HCT116 (cell line): Measurements from ENCODE around the gene KCNV2. TPM values are rescaled to one million over a fixed set of nuclear protein-coding genes. Genes with fewer than 3 reads are reported as not detected.

Experiments
- ATAC-seq: fragments of 200-7000 bp; cut with Tn5 transposase; 2 replicates; pipeline ENCODE4 v1.9.1; 2020; ENCODE audit warnings: mild to moderate bottlenecking, moderate library complexity
- BruUV-seq: library from RNA; stranded (reverse); fragments of 400-500 nt; replicated peaks from 2 replicates; lab custom pipeline; 2021; lab: Mats Ljungman, UMichigan
- CTCF ChIA-PET: fragments of 300-600 bp; sonication (Branson Sonifier 250); formaldehyde crosslinking; loops from one replicate; lab custom pipeline; 2021; ENCODE audit warnings: antibody characterized with exemption; lab: Charles Lee
- POLR2A ChIA-PET: fragments of 300-600, 350-600 bp; sonication (Branson Sonifier 250); formaldehyde crosslinking; loops from one replicate; lab custom pipeline; 2021; ENCODE audit warnings: antibody characterized with exemption; lab: Charles Lee
- RAD21 ChIA-PET, 2 experiments: fragments of 300-600 bp; sonication (Branson Sonifier 250); formaldehyde crosslinking; loops; one replicate each; lab custom pipeline; 2023; ENCODE audit warnings: low total read pairs in 2 of 2; ENCODE audit not compliant: uncharacterized antibody in 2 of 2, unreplicated experiment in 2 of 2, low non-redundant PET in 1 of 2; lab: Charles Lee
- DNase-seq: peaks from one replicate; pipeline ENCODE4 v3.0.0-alpha.2; 2010; ENCODE audit warnings: low read depth, low spot score
- H2AFZ ChIP-seq: fragments of 200-600 bp; shearing (Covaris generic), sonication (generic); 2 replicates; pipeline ENCODE4 v1.6.1; 2017; ENCODE audit warnings: low read depth, mixed run types, mixed read lengths, antibody characterized with exemption, low read length; ENCODE audit not compliant: poor library complexity, severe bottlenecking
- H3K27ac ChIP-seq: 2 replicates; pipeline ENCODE4 v1.5.1; 2012; ENCODE audit warnings: low read depth, low read length
- H3K27me3 ChIP-seq: fragments of 200-600 bp; sonication (generic); 2 replicates; pipeline ENCODE4 v1.6.1; 2016; ENCODE audit warnings: mixed run types, low read length, mixed read lengths; ENCODE audit not compliant: insufficient read depth
- H3K36me3 ChIP-seq, 2 experiments: fragments of 200-500 bp in 1 of 2; fragments of 200-600 bp in 1 of 2; sonication (Bioruptor generic) in 1 of 2; sonication (generic) in 1 of 2; 2 replicates each; pipeline versions ENCODE4 v1.5.1 to v1.6.1; 2014 to 2016; ENCODE audit warnings: low read length in 2 of 2, inconsistent platforms in 1 of 2, mixed read lengths in 1 of 2, mixed run types in 1 of 2; ENCODE audit not compliant: insufficient read depth in 2 of 2, control insufficient read depth in 1 of 2
- H3K4me1 ChIP-seq, 2 experiments: fragments of 200-600 bp in 1 of 2; sonication (generic) in 1 of 2; 2 replicates each; pipeline versions ENCODE4 v1.5.1 to v1.6.1; 2012 to 2017; ENCODE audit warnings: low read length in 2 of 2, inconsistent platforms in 1 of 2, mild to moderate bottlenecking in 1 of 2, mixed read lengths in 1 of 2, mixed run types in 1 of 2, moderate library complexity in 1 of 2; ENCODE audit not compliant: insufficient read depth in 2 of 2, control insufficient read depth in 1 of 2
- H3K4me2 ChIP-seq: fragments of 200-600 bp; sonication (generic); 2 replicates; pipeline ENCODE4 v1.6.1; 2017; ENCODE audit warnings: mixed run types, low read length, mixed read lengths
- H3K4me3 ChIP-seq, 2 experiments: fragments of 200-600 bp in 1 of 2; sonication (generic) in 1 of 2; replicated peaks in 1 of 2; 2 replicates each; pipeline ENCODE4 v1.5.1; 2011 to 2016; ENCODE audit warnings: low read length in 2 of 2, control low read depth in 1 of 2, low read depth in 1 of 2, mild to moderate bottlenecking in 1 of 2, mixed read lengths in 1 of 2, mixed run types in 1 of 2
- H3K79me2 ChIP-seq: fragments of 200-600 bp; sonication (generic); 2 replicates; pipeline ENCODE4 v1.6.1; 2017; ENCODE audit warnings: mild to moderate bottlenecking, mixed run types, low read length, moderate library complexity, mixed read lengths; ENCODE audit not compliant: insufficient read depth
- H3K9ac ChIP-seq: fragments of 200-600 bp; sonication (generic); 2 replicates; pipeline ENCODE4 v1.6.1; 2016; ENCODE audit warnings: low read length, mixed read lengths
- H3K9me2 ChIP-seq: fragments of 200-600 bp; sonication (generic), shearing (Covaris generic); 2 replicates; pipeline ENCODE4 v1.6.1; 2017; ENCODE audit warnings: mixed run types, mild to moderate bottlenecking, moderate library complexity; ENCODE audit not compliant: insufficient read depth
- H3K9me3 ChIP-seq, 2 experiments: fragments of 200-500 bp in 1 of 2; fragments of 200-600 bp in 1 of 2; sonication (Bioruptor generic) in 1 of 2; sonication (generic) in 1 of 2; 2 replicates each; pipeline ENCODE4 v1.6.1; 2014 to 2017; ENCODE audit warnings: low read length in 2 of 2, mixed read lengths in 2 of 2, inconsistent platforms in 1 of 2, low read depth in 1 of 2, mild to moderate bottlenecking in 1 of 2, mixed run types in 1 of 2, moderate library complexity in 1 of 2; ENCODE audit not compliant: control insufficient read depth in 1 of 2, insufficient read depth in 1 of 2
- H4K20me1 ChIP-seq: fragments of 200-600 bp; sonication (generic), shearing (Covaris generic); 2 replicates; pipeline ENCODE4 v1.6.1; 2017; ENCODE audit warnings: mixed run types, mild to moderate bottlenecking, moderate library complexity; ENCODE audit not compliant: insufficient read depth
- CBX3 ChIP-seq: IDR thresholded peaks from 2 replicates; pipeline ENCODE4 v1.6.1; 2012; ENCODE audit warnings: low read depth
- CTCF ChIP-seq, 3 experiments: fragments of 200-600 bp in 1 of 3; sonication (generic) in 1 of 3; IDR thresholded peaks in 2 of 3; conservative IDR thresholded peaks in 1 of 3; 2 replicates each; pipeline ENCODE4 v1.5.1; 2012 to 2017; ENCODE audit warnings: low read depth in 2 of 3, low read length in 2 of 3, antibody characterized with exemption in 1 of 3, borderline replicate concordance in 1 of 3, control low read depth in 1 of 3, mild to moderate bottlenecking in 1 of 3, mixed read lengths in 1 of 3, mixed run types in 1 of 3, moderate library complexity in 1 of 3; ENCODE audit not compliant: insufficient read depth in 1 of 3
- ELF1 ChIP-seq: IDR thresholded peaks from 2 replicates; pipeline ENCODE4 v1.6.1; 2012; ENCODE audit warnings: low read depth, borderline replicate concordance
- FOSL1 ChIP-seq: IDR thresholded peaks from 2 replicates; pipeline ENCODE4 v1.6.1; 2012; ENCODE audit warnings: low read depth
- JUND ChIP-seq: IDR thresholded peaks from 2 replicates; pipeline ENCODE4 v1.6.1; 2012
- MAX ChIP-seq: IDR thresholded peaks from 2 replicates; pipeline ENCODE4 v1.6.1; 2012
- RAD21 ChIP-seq: IDR thresholded peaks from 2 replicates; pipeline ENCODE4 v1.6.1; 2012; ENCODE audit warnings: low read depth, mild to moderate bottlenecking
- SIN3A ChIP-seq: IDR thresholded peaks from 2 replicates; pipeline ENCODE4 v1.6.1; 2012; ENCODE audit warnings: low read depth
- TCF7L2 ChIP-seq: IDR thresholded peaks from 2 replicates; pipeline ENCODE4 v1.7.0; 2011; ENCODE audit warnings: borderline replicate concordance, inconsistent platforms; ENCODE audit not compliant: insufficient read depth, insufficient read length; ENCODE audit errors: extremely low read depth
- YY1 ChIP-seq: IDR thresholded peaks from 2 replicates; pipeline ENCODE4 v1.6.1; 2011; ENCODE audit warnings: low read length, low read depth, moderate library complexity, mild to moderate bottlenecking; ENCODE audit not compliant: insufficient replicate concordance; ENCODE audit errors: extremely low read depth
- ZNF274 ChIP-seq: fragments of 200-500 bp; sonication (Bioruptor generic); IDR thresholded peaks from 2 replicates; pipeline ENCODE4 v1.6.1; 2014; ENCODE audit warnings: mild to moderate bottlenecking, low read depth, low read length, inconsistent platforms
- intact Hi-C: fragments of 100-400 bp; cut with micrococcal nuclease; formaldehyde crosslinking; loops from 2 replicates; pipeline ENCODE4 v1.10.0; 2022
- total RNA-seq: library from RNA; stranded (reverse); gene quantifications from one replicate; pipeline ENCODE4 v1.2.1, GENCODE V29; 2021; ENCODE audit not compliant: unreplicated experiment

KCNV2 gene
- total RNA-seq, 1 experiment from 2014 or later = not detected

- Histone ChIP-seq H3K79me2 (no peaks in the 10 kb centered on the region), H3K36me3 (no peaks in the 10 kb centered on the region), H3K9me3 (no peaks in the 10 kb centered on the region), H3K27ac (no peak overlapping the region), H2AFZ (no peak overlapping the region), H3K9ac (no peak overlapping the region), H3K27me3 (no peaks in the 10 kb centered on the region), H3K9me2 (no peaks in the 10 kb centered on the region), H3K4me2 (no peak overlapping the region), H4K20me1 (no peaks in the 10 kb centered on the region), H3K4me1 (peaks cover 0 to 22% of the 10 kb centered on the region in 2 experiments; a peak in 1 of 4 replicates), H3K4me3 (no peak overlapping the region)
- CTCF ChIA-PET = interaction anchor here (1.6 kb wide), 1 partner anchor 597 kb away, joined by 7 read pairs; no protein-coding TSS in a partner anchor
- no peak for TF ChIP-seq ELF1
- TF ChIP-seq MAX = no peak
- no peak for TF ChIP-seq JUND
- TF ChIP-seq TCF7L2 = no peak
- no peak for TF ChIP-seq SIN3A
- no peak for TF ChIP-seq CBX3
- TF ChIP-seq RAD21 = no peak
- no peak for TF ChIP-seq ZNF274
- TF ChIP-seq FOSL1 = no peak
- RAD21 ChIA-PET = no interaction called here
- no TSS peak for BruUV-seq
- ATAC-seq (no peak; the same call in 1 of the 2 replicates), DNase-seq (no peak)
- intact Hi-C loops = no loop called here
- POLR2A ChIA-PET = no interaction called here
These were observed 11.7 kb downstream of the KCNV2 start for GRCh38 chr9:2729003-2729402.

GRCh38 chr9:2729721-2730120 lies 12.4 kb downstream of the KCNV2 start:
- H3K27me3 ChIP-seq = no peaks in the 10 kb centered on the region
- H3K4me3 ChIP-seq = no peak overlapping the region
- H3K27ac ChIP-seq = no peak overlapping the region
- H2AFZ ChIP-seq = no peak overlapping the region
- ChIA-PET RAD21 (no interaction called here), CTCF (no interaction called here), POLR2A (no interaction called here)
- no peaks in the 10 kb centered on the region for H3K36me3 ChIP-seq
- intact Hi-C loops = no loop called here
- ATAC-seq = no peak
- no peak for TF ChIP-seq FOSL1
- TF ChIP-seq YY1 = no peak
- no peak for TF ChIP-seq TCF7L2
- TF ChIP-seq SIN3A = no peak
- TF ChIP-seq CTCF (IDR thresholded peaks at IDR 0.05 in 2 of 3, conservative IDR thresholded peaks at IDR 0.05 in 1 of 3; ENCODE audit: borderline replicate concordance in 1 of 3, insufficient read depth in 1 of 3, low read depth in 2 of 3, low read length in 2 of 3) = no peak
- H3K4me1 ChIP-seq = peaks cover 0 to 22% of the 10 kb centered on the region in 2 experiments; a peak in 1 of 4 replicates
- no peak for DNase-seq
- H3K4me2 ChIP-seq = no peak overlapping the region
- no peaks in the 10 kb centered on the region for H3K9me2 ChIP-seq
- H3K79me2 ChIP-seq = no peaks in the 10 kb centered on the region
- no peaks in the 10 kb centered on the region for H3K9me3 ChIP-seq
- H4K20me1 ChIP-seq = no peaks in the 10 kb centered on the region
- H3K9ac ChIP-seq = no peak overlapping the region
- BruUV-seq = no TSS peak
